Transverse colon (tissue), 4 donors: ENCODE measurements around the gene DST. TPM values are rescaled to one million over a fixed set of nuclear protein-coding genes. Genes with fewer than 3 reads are reported as not detected.
A peak's percentile ranks its signal among the peaks of the same experiment; 100 is the strongest.

Experiments
- DNase-seq: peaks from one replicate; pipeline ENCODE4 v3.0.0-alpha.2; 2019
- H3K27ac ChIP-seq, 4 donors: fragments of 200-600 bp; sonication (generic); 2 replicates each; pipeline ENCODE4 v1.5.1; 2016 to 2018; ENCODE audit warnings: inconsistent platforms in 4 of 4
- H3K27me3 ChIP-seq: fragments of 200-600 bp; sonication (generic); 2 replicates; pipeline ENCODE4 v1.5.1; 2017; ENCODE audit warnings: inconsistent platforms
- H3K36me3 ChIP-seq, 4 donors: fragments of 200-600 bp; sonication (generic); 2 replicates each; pipeline ENCODE4 v1.5.1; 2017 to 2019; ENCODE audit warnings: inconsistent platforms in 4 of 4
- H3K4me1 ChIP-seq, 4 donors: fragments of 200-600 bp; sonication (generic); 2 replicates each; pipeline ENCODE4 v1.5.1; 2017 to 2020; ENCODE audit warnings: inconsistent platforms in 4 of 4
- H3K4me3 ChIP-seq, 4 donors: fragments of 200-600 bp; sonication (generic); 1 replicate in 1 of 4; 2 replicates in 3 of 4; pipeline versions ENCODE4 v1.5.1 to v1.6.1; 2017 to 2019; ENCODE audit warnings: inconsistent platforms in 4 of 4
- H3K9me3 ChIP-seq, 2 donors: fragments of 200-600 bp; sonication (generic); 2 replicates each; pipeline ENCODE4 v1.5.1; 2017 to 2019; ENCODE audit warnings: inconsistent platforms in 2 of 2
- EP300 ChIP-seq: sonication (generic); formaldehyde crosslinking; IDR thresholded peaks from one replicate; pipeline ENCODE4 v1.6.1; 2017; ENCODE audit warnings: antibody characterized with exemption, low read depth
- POLR2A ChIP-seq: fragments of 450-650 bp; IDR thresholded peaks from one replicate; pipeline ENCODE4 v1.6.1; 2016; ENCODE audit warnings: antibody characterized with exemption, mild to moderate bottlenecking, moderate library complexity
- POLR2AphosphoS5 ChIP-seq, 3 donors: sonication (generic); formaldehyde crosslinking; IDR thresholded peaks; one replicate each; pipeline ENCODE4 v1.6.1; 2016; ENCODE audit warnings: antibody characterized with exemption in 3 of 3
- WGBS, 2 donors: methylation state at CpG; one replicate each; pipeline ENCODE4 v1.1.5; 2018; ENCODE audit warnings: low coverage in 1 of 2; 5-methylcytosine and 5-hydroxymethylcytosine counted together
- in situ Hi-C, 4 donors: fragments of 200-750 bp; cut with MboI; loops; one replicate each; pipeline versions ENCODE4 v1.15.0 to v1.15.1; 2017; ENCODE audit warnings: low sequenced_read_pairs in 3 of 4, low pct_ligation_motif_present in 1 of 4, low pct_unique_long_range_greater_than_20kb in 1 of 4
- intact Hi-C: fragments of 100-400 bp; cut with DNase I; formaldehyde crosslinking; loops from one replicate; pipeline ENCODE4 v1.15.1; 2023; ENCODE audit warnings: low total_unique reads
- total RNA-seq, 4 donors: library from RNA; depleted of rRNA; stranded (reverse); fragments of >200 nt; gene quantifications; one replicate each; pipeline ENCODE4 v1.1.0, GENCODE V29; 2016
- TF ChIP-seq, protein P1 (sequence below), 5 experiments: fragments of 200-600 bp in 3 of 5; fragments of 450-650 bp in 2 of 5; sonication (generic) in 3 of 5; IDR thresholded peaks; 1 replicate in 2 of 5; 2 replicates in 3 of 5; pipeline ENCODE4 v1.5.1; 2016 to 2017; ENCODE audit warnings: antibody characterized with exemption in 5 of 5, inconsistent platforms in 3 of 5, mild to moderate bottlenecking in 2 of 5, moderate library complexity in 1 of 5

Gene DST
- total RNA-seq, 4 donors from 2014 or later, result 280 to 535 (median 428) TPM

- 71 to 74% methylated on average over 3 to 4 of the region's 4 CpGs for WGBS, 2 donors
- Histone ChIP-seq H3K9me3 (no peaks in the 10 kb centered on the region), H3K27ac (peak overlapping the region; percentile 30 to 83 (median 62)), H3K4me3 (no peak overlapping the region), H3K4me1 (peaks cover 0 to 41% (median 13%) of the 10 kb centered on the region in 4 donors), H3K36me3 (peaks cover 0 to 52% (median 1%) of the 10 kb centered on the region in 4 donors), H3K27me3 (no peaks in the 10 kb centered on the region)
- in situ Hi-C loops, result no loop called here
- TF ChIP-seq, protein P1, sequence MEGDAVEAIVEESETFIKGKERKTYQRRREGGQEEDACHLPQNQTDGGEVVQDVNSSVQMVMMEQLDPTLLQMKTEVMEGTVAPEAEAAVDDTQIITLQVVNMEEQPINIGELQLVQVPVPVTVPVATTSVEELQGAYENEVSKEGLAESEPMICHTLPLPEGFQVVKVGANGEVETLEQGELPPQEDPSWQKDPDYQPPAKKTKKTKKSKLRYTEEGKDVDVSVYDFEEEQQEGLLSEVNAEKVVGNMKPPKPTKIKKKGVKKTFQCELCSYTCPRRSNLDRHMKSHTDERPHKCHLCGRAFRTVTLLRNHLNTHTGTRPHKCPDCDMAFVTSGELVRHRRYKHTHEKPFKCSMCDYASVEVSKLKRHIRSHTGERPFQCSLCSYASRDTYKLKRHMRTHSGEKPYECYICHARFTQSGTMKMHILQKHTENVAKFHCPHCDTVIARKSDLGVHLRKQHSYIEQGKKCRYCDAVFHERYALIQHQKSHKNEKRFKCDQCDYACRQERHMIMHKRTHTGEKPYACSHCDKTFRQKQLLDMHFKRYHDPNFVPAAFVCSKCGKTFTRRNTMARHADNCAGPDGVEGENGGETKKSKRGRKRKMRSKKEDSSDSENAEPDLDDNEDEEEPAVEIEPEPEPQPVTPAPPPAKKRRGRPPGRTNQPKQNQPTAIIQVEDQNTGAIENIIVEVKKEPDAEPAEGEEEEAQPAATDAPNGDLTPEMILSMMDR (IDR thresholded peaks at IDR 0.05), result no peak
- no peak for TF ChIP-seq POLR2AphosphoS5 (IDR thresholded peaks at IDR 0.05)
- TF ChIP-seq POLR2A, result no peak
- intact Hi-C loops, result no loop called here
- no peak for DNase-seq
Observed at GRCh38 chr6:56529594-56530191, 113.0 kb downstream of the DST start.

DNA sequence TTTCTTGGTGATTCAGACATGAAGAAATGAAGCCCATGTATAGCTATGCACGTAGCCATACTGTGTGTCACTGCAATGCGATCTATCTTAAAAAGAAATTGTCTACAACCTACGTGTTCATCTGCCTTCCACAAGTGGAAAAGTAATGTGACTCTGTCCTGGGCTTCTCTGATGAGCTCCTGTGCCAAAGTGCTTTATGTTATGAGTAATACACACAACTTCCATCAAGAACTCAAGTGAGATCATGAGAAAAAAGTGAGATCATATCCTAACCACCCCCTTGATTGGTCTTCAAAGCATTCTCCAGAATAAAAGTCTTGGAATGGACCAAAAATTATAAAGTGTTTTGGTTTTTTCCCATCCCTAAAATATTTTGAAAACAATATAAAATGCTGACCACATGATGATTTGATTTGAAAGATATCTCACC is 114.3 kb downstream of the DST start:
- Histone ChIP-seq H3K27me3 (no peaks in the 10 kb centered on the region), H3K4me3 (no peak overlapping the region), H3K4me1 (peaks cover 0 to 43% (median 13%) of the 10 kb centered on the region in 4 donors), H3K9me3 (no peaks in the 10 kb centered on the region), H3K27ac (peak overlapping the region; percentile 69 to 83 (median 74)), H3K36me3 (peaks cover 0 to 50% (median 1%) of the 10 kb centered on the region in 4 donors)
- 81 to 83% methylated on average over 3 of the region's 3 CpGs for WGBS, 2 donors
- intact Hi-C loops, result no loop called here
- in situ Hi-C loops, result no loop called here
- no peak for DNase-seq
- TF ChIP-seq, protein P1 (IDR thresholded peaks at IDR 0.05), result no peak
- TF ChIP-seq POLR2AphosphoS5 (IDR thresholded peaks at IDR 0.05) (no peak), EP300 (no peak), POLR2A (no peak)

GRCh38 chr6:56527934-56528333 is 114.8 kb downstream of the DST start:
- TF ChIP-seq POLR2A (no peak), POLR2AphosphoS5 (IDR thresholded peaks at IDR 0.05) (no peak), EP300 (no peak)
- TF ChIP-seq, protein P1 (IDR thresholded peaks at IDR 0.05), result no peak
- H3K27me3 ChIP-seq, result no peaks in the 10 kb centered on the region
- peaks cover 0 to 38% (median 12%) of the 10 kb centered on the region in 4 donors for H3K4me1 ChIP-seq
- no peaks in the 10 kb centered on the region for H3K9me3 ChIP-seq
- intact Hi-C loops (no loop called here), in situ Hi-C loops (no loop called here)
- H3K36me3 ChIP-seq, result peaks cover 0 to 50% (median 1%) of the 10 kb centered on the region in 4 donors
- H3K27ac ChIP-seq, result peak overlapping the region; percentile 69 to 83 (median 74)
- no peak for DNase-seq
- H3K4me3 ChIP-seq, result no peak overlapping the region

GRCh38 chr6:56526860-56527544 is 115.7 kb downstream of the DST start:
- no peaks in the 10 kb centered on the region for H3K9me3 ChIP-seq
- 48 to 60% methylated on average over 1 of the region's 1 CpG for WGBS, 2 donors
- TF ChIP-seq, protein P1 (IDR thresholded peaks at IDR 0.05), result no peak
- TF ChIP-seq EP300, result no peak
- H3K36me3 ChIP-seq, result peaks cover 0 to 45% (median 1%) of the 10 kb centered on the region in 4 donors
- no peak overlapping the region for H3K4me3 ChIP-seq
- intact Hi-C loops, result no loop called here
- no peak for DNase-seq
- H3K27ac ChIP-seq, result peak overlapping the region; percentile 69 to 83 (median 74)
- peaks cover 0 to 44% (median 15%) of the 10 kb centered on the region in 4 donors for H3K4me1 ChIP-seq
- in situ Hi-C loops, result no loop called here
- H3K27me3 ChIP-seq, result no peaks in the 10 kb centered on the region
